Left cardiac atrium (tissue), 4 donors: ENCODE results near the gene AHRR. TPM values are rescaled to one million over a fixed set of nuclear protein-coding genes. Genes with fewer than 3 reads are reported as not detected.
A peak's percentile ranks its signal among the peaks of the same experiment; 100 is the strongest.
"Not testable (repeated sequence)": the region's sequence is repeated elsewhere in the genome, so short reads cannot be mapped to it uniquely, and the experiment has no call there.

Experiments used
- ATAC-seq, 2 donors: fragments of 200-7000 bp; cut with Tn5 transposase; one replicate each; pipeline ENCODE4 v1.9.1; 2020; ENCODE audit warnings: mild to moderate bottlenecking in 2 of 2, moderate library complexity in 2 of 2
- DNase-seq: peaks from one replicate; pipeline ENCODE4 v3.0.0-alpha.2; 2020
- intact Hi-C, 2 donors: fragments of 100-400 bp; cut with DNase I; formaldehyde crosslinking; loops; one replicate each; pipeline versions ENCODE4 v1.14.1 to v1.15.1; 2022 to 2023
- total RNA-seq, 2 donors: library from RNA; stranded (reverse); fragmentation: NEBNext Ultra II Directional; extraction: Animal tissue kit (Norgen Biotek cat#: 25700); gene quantifications; one replicate each; pipeline ENCODE4 v1.2.1, GENCODE V29; 2021
- donor health status: DM: no; HTN: yes; CAD: no.
- donor health status: DM: no; HTN: yes; CAD: no; lungs with severe emphysema.
- donor health status: DM: yes; HTN: yes; CAD: no.
- donor health status: Dilated cardiomyopathy.

The AHRR gene
- total RNA-seq, 2 donors from 2014 or later = 1.9 to 3.8 TPM

GRCh38 chr5:481347-481746 lies 159.8 kb downstream of the AHRR start:
- intact Hi-C loops = no loop called here
- no peak for ATAC-seq
- DNase-seq = no peak

GRCh38 chr5:482021-482420 lies 160.5 kb downstream of the AHRR start:
- ATAC-seq (no peak), DNase-seq (no peak)
- intact Hi-C loops = no loop called here

GRCh38 chr5:482506-482905 lies 161.0 kb downstream of the AHRR start:
- ATAC-seq (no peak), DNase-seq (no peak)
- intact Hi-C loops = no loop called here

- DNase-seq (no peak), ATAC-seq (no peak)
- intact Hi-C loops = no loop called here
Observed at GRCh38 chr5:483011-483410, 161.5 kb downstream of the AHRR start.

GRCh38 chr5:483434-484140 lies 162.1 kb downstream of the AHRR start:
- ATAC-seq (no peak), DNase-seq (no peak)
- intact Hi-C loops = no loop called here

GRCh38 chr5:484556-484955 lies 163.0 kb downstream of the AHRR start:
- ATAC-seq (no peak), DNase-seq (no peak)
- intact Hi-C loops = no loop called here

- no peak for ATAC-seq
- intact Hi-C loops = no loop called here
- DNase-seq = no peak
Observed at GRCh38 chr5:485113-485945, 163.8 kb downstream of the AHRR start.

GRCh38 chr5:485946-486491 lies 164.5 kb downstream of the AHRR start:
- peak in 1 of 2 donors; percentile 20 for ATAC-seq
- intact Hi-C loops = no loop called here
- DNase-seq = no peak

- ATAC-seq, intact Hi-C loops, DNase-seq: not testable (repeated sequence)
Observed at GRCh38 chr5:486597-486996, 165.1 kb downstream of the AHRR start.

Other genes starting within 250 kb of the AHRR start
- under 1 TPM; 0.03 to 0.06 TPM for gene PLEKHG4B, start 229.5 kb upstream of the AHRR start, total RNA-seq
- 10 to 100 TPM; 16.5 to 35.9 TPM for gene LRRC14B, start 130.2 kb upstream of the AHRR start, total RNA-seq
- gene CCDC127, start 103.6 kb upstream of the AHRR start, total RNA-seq = 1 to 10 TPM; 7.8 to 9.6 TPM
- 100 to 1,000 TPM; 395 to 449 TPM for gene SDHA, start 103.4 kb upstream of the AHRR start, total RNA-seq
- 10 to 100 TPM; 40.8 to 44.6 TPM for gene PDCD6, start 50.1 kb upstream of the AHRR start, total RNA-seq
- 10 to 100 TPM; 41.4 to 42.3 TPM for gene EXOC3, start 121.5 kb downstream of the AHRR start, total RNA-seq
- under 1 TPM; 0.77 to 0.99 TPM for gene SLC9A3, start 202.7 kb downstream of the AHRR start, total RNA-seq